CD4-positive, alpha-beta T cell treated with Interleukin-4 for 4 hours (primary cell): ENCODE measurements around the gene PARK7.

Experiments used
- DNase-seq: peaks from one replicate; pipeline ENCODE4 v3.0.0-alpha.2; 2020

The PARK7 gene

GRCh38 chr1:8011016-8011415, 49.5 kb downstream of the PARK7 start:
- no peak for DNase-seq

DNA sequence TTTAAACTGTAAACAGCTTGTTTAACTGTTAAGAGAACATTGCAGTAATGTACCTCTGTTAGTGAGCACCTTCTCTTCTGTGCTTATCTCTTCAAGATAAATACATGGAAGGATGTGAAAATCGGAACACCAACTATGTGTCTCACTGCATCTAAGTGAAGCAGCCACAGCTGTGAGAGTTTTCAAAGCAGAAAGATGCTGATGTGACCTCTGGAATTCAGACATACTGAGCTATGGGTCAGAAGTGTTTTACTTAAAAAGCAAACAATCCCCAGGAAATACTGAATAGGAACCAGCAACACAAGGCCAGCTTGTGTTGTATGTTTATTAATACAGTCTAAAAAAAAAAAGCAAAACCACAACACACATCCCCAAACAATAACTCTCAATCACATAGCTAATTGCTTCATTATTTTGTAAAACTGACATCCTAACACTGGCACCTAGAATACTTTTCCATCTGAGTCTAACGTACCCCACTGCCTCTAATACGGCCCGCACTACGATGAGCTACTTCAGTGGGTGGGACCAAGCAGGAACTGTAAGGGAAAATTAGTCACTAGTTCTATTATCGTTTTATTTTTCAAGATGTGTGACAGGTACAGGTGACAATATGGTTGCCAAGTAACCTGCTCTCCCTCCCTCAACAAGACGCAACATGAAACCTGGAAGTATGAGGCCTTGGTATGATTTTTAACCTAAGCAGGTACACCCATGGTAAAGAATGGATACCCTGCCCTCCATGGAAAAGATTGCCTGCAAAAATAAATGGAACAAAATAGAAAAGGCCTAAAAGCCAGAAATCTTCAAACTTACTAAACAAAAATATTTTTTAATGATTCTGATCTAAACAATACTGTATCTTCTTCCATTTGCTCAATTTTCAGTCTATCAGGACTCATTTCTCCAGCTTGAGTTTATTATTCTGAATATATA, 50.7 kb downstream of the PARK7 start:
- DNase-seq: no peak

GRCh38 chr1:8012955-8013354, 51.4 kb downstream of the PARK7 start:
- DNase-seq: no peak

DNA sequence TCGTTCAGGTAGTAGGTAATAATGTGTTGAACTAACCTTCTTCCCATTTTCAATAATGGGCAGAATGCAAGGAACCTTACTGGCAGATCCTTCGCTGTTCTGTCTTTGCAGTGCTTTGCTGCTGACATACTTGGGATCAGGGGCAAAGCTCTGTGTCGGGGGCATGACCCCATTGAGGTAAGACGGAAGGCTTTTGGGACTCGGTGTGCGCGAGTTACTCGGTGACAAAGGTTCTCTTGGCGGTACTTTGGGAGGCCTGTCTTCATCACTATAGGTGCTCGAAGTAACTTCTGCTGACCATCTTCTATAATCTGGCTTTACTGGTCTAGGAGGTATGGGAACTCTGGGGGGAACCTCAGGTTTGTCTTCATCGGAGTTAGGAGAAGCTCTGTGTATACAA, 51.9 kb downstream of the PARK7 start:
- DNase-seq: no peak

- no peak for DNase-seq
Observed at GRCh38 chr1:8013800-8014199, 52.3 kb downstream of the PARK7 start.

- DNase-seq: no peak
Observed at GRCh38 chr1:8014381-8014988, 53.0 kb downstream of the PARK7 start.

DNA sequence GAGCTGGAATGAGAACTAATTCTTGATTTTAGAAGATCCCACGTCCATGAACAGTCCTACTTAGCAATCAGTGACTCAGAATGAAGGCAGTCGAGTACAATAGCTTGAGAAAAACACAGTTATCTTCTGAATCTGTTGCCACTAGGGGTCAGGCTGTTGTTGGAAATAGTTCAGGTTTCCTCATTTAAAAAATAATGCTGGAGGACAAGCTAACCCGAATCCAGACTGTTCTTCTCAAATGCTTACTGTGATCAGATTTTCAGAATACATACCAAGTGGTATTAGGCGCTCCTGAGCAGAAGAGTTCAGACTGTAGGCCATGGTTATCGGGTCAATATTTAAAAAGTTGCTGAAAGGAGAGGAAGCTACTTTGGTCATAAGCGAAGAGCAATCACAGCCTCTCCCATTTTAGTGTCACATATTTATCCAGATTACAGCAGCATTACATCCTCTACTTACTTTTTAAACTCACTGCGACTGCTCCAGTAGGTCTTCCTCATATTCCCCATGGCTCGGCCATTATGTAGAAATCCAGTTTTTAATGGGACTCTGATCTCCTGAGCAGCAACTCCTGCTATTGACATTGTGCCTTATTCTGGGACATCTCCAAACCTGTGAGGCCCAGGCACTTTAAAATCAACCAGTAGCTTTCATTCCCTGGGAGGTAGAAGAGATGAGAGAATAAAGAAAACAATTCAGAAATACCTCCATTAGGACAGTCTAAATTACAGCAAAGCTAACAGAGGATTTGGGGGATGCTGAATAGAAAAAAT, 53.7 kb downstream of the PARK7 start:
- DNase-seq: peak; percentile 62

DNA sequence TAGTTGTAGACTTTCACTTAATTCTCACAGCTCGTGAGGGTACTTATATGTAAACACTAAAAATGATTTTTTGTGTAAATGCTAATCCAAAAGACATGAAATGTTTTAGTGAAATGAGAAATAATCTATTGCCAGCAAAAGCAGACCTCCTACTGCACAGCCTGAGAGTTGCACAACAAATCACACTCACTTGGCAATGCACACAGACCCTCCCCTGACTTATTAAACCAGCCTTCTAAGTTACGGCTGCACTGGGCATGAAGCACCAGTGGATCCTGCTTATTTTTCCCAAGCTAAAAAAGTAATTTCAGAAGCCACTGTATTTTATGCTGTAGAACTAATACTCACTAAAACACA, 54.3 kb downstream of the PARK7 start:
- DNase-seq: no peak

DNA sequence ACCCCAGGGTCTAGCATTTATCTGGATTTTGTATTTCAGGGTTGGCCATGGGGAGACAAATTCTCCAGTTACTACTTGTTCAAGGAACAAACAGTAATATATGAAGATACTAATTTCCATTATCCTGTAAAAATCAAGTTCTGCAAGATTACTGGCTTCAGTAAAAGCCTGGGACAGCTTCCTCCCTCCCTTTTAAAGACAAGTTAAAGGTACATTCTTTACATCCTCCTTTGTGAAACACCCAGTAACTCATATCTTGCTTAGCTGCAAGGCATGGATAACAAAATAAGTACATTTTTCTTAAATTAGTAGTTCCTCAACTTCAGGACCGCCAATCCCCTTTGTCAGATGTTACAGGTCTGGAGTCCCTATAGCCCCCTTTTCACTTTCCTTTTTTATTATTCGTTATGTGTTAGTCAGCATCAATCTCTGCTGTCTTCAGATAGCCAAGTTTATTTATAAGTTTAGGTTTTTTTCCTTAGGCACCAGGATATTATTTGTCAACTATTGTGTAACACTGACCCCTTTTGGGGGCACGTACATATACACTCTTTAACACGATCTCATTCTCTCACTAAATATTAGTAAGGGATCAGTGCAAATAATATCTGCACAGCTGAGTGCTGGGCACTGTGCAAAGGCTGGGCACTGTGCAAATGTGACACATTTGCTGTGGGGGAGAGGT, 54.8 kb downstream of the PARK7 start:
- DNase-seq: no peak

DNA sequence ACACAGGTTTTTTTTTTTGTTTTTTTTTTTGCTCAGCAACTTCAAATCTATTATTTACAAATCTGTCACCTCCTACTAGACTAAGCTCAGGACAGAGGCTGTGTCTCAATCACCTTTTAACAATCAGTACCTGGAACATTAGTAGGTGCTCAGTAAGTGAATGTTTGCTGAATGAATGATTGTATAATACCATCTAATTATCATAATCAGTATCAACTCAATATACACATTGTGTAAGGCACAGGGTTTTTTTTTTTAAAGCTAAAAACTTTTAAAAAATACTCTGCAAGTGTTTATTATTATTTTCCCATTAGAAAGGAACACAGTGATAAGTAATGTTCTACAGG, 55.4 kb downstream of the PARK7 start:
- DNase-seq: no peak

DNA sequence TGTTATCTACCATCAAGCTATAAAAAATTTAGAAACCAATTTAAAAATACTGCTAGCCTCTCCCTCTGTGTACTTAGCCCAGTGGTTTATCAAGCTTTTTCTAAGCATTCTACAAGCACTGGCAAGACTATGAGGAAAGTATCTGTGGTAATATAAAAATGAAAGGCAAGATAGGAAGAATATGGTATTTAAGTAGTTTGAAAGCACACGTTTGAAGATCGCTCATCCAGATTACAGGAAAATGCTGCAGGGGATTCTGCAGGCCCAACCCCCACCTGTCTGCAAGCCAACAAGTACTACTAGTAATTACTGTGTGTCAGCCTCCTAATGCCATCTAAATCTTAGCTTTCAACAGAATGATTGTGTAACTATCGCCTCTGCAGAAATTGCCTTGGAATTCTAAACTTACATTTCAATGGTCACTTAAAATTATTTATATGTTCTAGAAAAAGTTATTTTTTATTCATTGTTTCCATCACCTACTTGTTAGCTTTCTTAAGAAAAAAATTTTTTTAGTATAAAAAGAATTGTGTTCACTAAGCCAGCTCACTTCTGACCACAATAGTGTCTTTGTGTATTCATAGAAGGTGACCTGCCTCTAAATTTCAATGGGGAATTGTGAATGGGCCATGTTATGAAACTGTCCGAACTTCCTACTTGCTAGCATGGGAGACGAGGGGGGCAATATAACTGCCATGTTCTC, 56.1 kb downstream of the PARK7 start:
- DNase-seq: no peak

GRCh38 chr1:8018492-8019228, 57.1 kb downstream of the PARK7 start:
- no peak for DNase-seq

GRCh38 chr1:8019229-8019620, 57.7 kb downstream of the PARK7 start:
- no peak for DNase-seq

- DNase-seq: no peak
Observed at GRCh38 chr1:8020032-8020431, 58.5 kb downstream of the PARK7 start.

GRCh38 chr1:8021676-8022266, 60.3 kb downstream of the PARK7 start:
- no peak for DNase-seq

DNA sequence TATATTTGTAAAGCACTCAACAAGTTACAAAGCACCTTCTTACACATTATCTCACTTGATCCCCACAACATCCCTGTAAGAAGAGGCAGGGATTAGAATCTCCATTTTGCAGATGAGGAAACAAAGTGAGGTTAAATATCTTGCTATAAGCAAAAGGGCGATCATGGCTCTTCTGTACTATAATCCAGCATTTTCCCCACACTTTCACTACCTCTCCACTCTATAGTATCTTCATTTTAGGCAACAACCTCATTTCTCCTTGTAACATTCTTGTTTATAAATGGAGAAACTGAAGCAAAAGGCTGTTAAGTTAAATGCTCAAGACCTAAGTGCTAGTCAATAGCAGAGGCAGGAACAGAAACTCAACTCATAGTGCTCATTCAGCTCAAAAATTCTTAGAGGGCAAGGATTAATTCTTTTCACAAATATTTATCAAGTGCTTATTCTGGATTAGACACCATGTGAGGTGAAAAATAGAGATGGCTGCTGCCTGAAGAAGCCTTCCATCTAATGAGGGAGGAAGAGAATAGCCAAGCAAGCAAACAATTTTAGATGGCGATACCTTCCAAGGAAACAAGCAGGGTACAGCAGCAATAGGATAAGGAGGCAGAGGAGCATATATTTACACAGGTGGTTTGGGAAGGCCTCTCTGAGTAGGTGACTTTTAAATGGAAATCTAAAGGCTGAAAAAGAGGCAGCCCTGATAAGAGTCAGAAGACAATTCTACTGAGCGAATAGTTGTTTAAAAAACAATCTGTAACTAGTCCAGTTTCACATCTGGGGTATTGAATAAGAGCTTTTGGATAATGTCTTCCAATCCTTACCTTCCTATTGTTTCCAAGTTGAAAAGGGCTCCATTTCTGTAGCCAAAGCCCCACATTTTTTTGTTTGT, 61.1 kb downstream of the PARK7 start:
- DNase-seq: no peak

GRCh38 chr1:8023287-8023994, 61.9 kb downstream of the PARK7 start:
- DNase-seq: no peak

DNA sequence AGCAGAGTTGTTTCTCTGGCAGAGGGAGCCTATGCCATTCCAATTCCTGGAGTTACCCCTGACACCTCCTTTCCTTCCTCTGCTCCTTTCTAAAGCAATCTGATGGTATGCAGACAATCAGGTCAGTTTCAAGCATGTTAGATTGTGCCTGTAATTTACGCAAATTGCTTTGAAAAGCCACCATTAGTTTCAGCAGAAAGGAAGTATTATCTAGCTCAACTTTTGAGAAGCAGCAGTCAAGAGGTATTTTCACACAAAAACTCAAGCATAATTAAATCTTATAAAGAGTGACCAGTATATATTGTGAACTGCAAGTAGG, 62.4 kb downstream of the PARK7 start:
- no peak for DNase-seq

- DNase-seq: no peak
Observed at GRCh38 chr1:8024329-8024728, 62.8 kb downstream of the PARK7 start.
